GM23338 (cell line): ENCODE results near the gene INO80C. TPM values are rescaled to one million over a fixed set of nuclear protein-coding genes. Genes with fewer than 3 reads are reported as not detected.
A peak's percentile ranks its signal among the peaks of the same experiment; 100 is the strongest.

Experiments
- ATAC-seq: fragments of 200-7000 bp; cut with Tn5 transposase; 3 replicates; pipeline ENCODE4 v1.9.1; 2020
- DNase-seq: peaks from one replicate; pipeline ENCODE4 v3.0.0-alpha.2; 2015; ENCODE audit warnings: low spot score
- H2AFZ ChIP-seq: fragments of 200-600 bp; sonication (generic); 2 replicates; pipeline ENCODE4 v1.8.0; 2016; ENCODE audit warnings: antibody characterized with exemption, mild to moderate bottlenecking, moderate library complexity
- H3F3A ChIP-seq: fragments of 200-600 bp; sonication (generic); replicated peaks from 2 replicates; pipeline ENCODE4 v1.8.0; 2017; ENCODE audit warnings: antibody characterized with exemption, mixed run types, low read depth
- H3K27ac ChIP-seq: fragments of 200-600 bp; sonication (generic); 2 replicates; pipeline ENCODE4 v1.6.1; 2016; ENCODE audit warnings: low read depth
- H3K27me3 ChIP-seq: fragments of 200-600 bp; sonication (generic); 2 replicates; pipeline ENCODE4 v1.8.0; 2016; ENCODE audit warnings: mild to moderate bottlenecking, mixed run types, moderate library complexity; ENCODE audit not compliant: insufficient read depth
- H3K36me3 ChIP-seq: fragments of 200-600 bp; sonication (generic); 2 replicates; pipeline ENCODE4 v1.8.0; 2016; ENCODE audit warnings: mild to moderate bottlenecking; ENCODE audit not compliant: insufficient read depth
- H3K4me1 ChIP-seq: fragments of 200-600 bp; sonication (generic); 2 replicates; pipeline ENCODE4 v1.8.0; 2016; ENCODE audit warnings: mild to moderate bottlenecking, moderate library complexity; ENCODE audit not compliant: insufficient read depth
- H3K4me2 ChIP-seq: fragments of 200-600 bp; sonication (generic); 2 replicates; pipeline ENCODE4 v1.7.1; 2017; ENCODE audit warnings: mixed run types
- H3K4me3 ChIP-seq: fragments of 200-600 bp; sonication (generic); 2 replicates; pipeline ENCODE4 v1.6.1; 2016; ENCODE audit warnings: mixed run types
- H3K79me2 ChIP-seq: fragments of 200-600 bp; sonication (generic); replicated peaks from 2 replicates; pipeline ENCODE4 v1.8.0; 2017; ENCODE audit warnings: mild to moderate bottlenecking; ENCODE audit not compliant: insufficient read depth
- H3K9me2 ChIP-seq: fragments of 200-600 bp; sonication (generic); 2 replicates; pipeline ENCODE4 v1.8.0; 2017; ENCODE audit not compliant: insufficient read depth
- H4K20me1 ChIP-seq: fragments of 200-600 bp; sonication (generic); replicated peaks from 2 replicates; pipeline ENCODE4 v1.8.0; 2017; ENCODE audit warnings: mild to moderate bottlenecking; ENCODE audit not compliant: insufficient read depth
- H3K27ac Mint-ChIP-seq: 2 replicates; pipeline ENCODE4 v1.8.0; 2020; ENCODE audit warnings: inconsistent platforms, mild to moderate bottlenecking, moderate library complexity, mixed read lengths
- H3K27me3 Mint-ChIP-seq: 3 replicates; pipeline ENCODE4 v1.8.0; 2022; ENCODE audit warnings: low read depth, mild to moderate bottlenecking, moderate library complexity, mixed read lengths, inconsistent platforms; ENCODE audit not compliant: insufficient read depth, poor library complexity
- H3K36me3 Mint-ChIP-seq: 3 replicates; pipeline ENCODE4 v1.8.0; 2021; ENCODE audit warnings: low read depth, mild to moderate bottlenecking, inconsistent platforms, moderate library complexity, mixed read lengths
- H3K4me1 Mint-ChIP-seq: 3 replicates; pipeline ENCODE4 v1.8.0; 2020; ENCODE audit warnings: mild to moderate bottlenecking, inconsistent platforms, mixed read lengths
- H3K4me3 Mint-ChIP-seq: 3 replicates; pipeline ENCODE4 v1.8.0; 2021; ENCODE audit warnings: moderate library complexity, mild to moderate bottlenecking, inconsistent platforms, mixed read lengths
- H3K9me3 Mint-ChIP-seq: 3 replicates; pipeline ENCODE4 v1.8.0; 2020; ENCODE audit warnings: moderate library complexity, mild to moderate bottlenecking, inconsistent platforms, mixed read lengths
- CREB1 ChIP-seq: fragments of 250-450 bp; sonication (Bioruptor Pico); IDR thresholded peaks from 2 replicates; pipeline ENCODE4 v1.5.0; 2020; ENCODE audit warnings: low read depth, mild to moderate bottlenecking, moderate library complexity
- ETS1 ChIP-seq: IDR thresholded peaks from 2 replicates; pipeline ENCODE4 v1.6.1; 2016; ENCODE audit warnings: antibody characterized with exemption
- EZH2 ChIP-seq: fragments of 200-600 bp; sonication (generic); IDR thresholded peaks from one replicate; pipeline ENCODE4 v1.8.0; 2017; ENCODE audit warnings: antibody characterized with exemption, mild to moderate bottlenecking, low read depth; ENCODE audit not compliant: unreplicated experiment
- EZH2phosphoT487 ChIP-seq: fragments of 200-600 bp; sonication (generic); IDR thresholded peaks from one replicate; pipeline ENCODE4 v1.8.1; 2018; ENCODE audit warnings: antibody characterized with exemption; ENCODE audit not compliant: unreplicated experiment
- JUNB ChIP-seq: IDR thresholded peaks from one replicate; pipeline ENCODE4 v1.6.1; 2016; ENCODE audit warnings: antibody characterized with exemption; ENCODE audit not compliant: unreplicated experiment
- NANOG ChIP-seq: IDR thresholded peaks from 2 replicates; pipeline ENCODE4 v1.6.1; 2016; ENCODE audit warnings: antibody characterized with exemption, borderline replicate concordance
- POLR2AphosphoS5 ChIP-seq: IDR thresholded peaks from 2 replicates; pipeline ENCODE4 v1.6.1; 2016; ENCODE audit warnings: antibody characterized with exemption, low read depth
- STAT1 ChIP-seq: IDR thresholded peaks from one replicate; pipeline ENCODE4 v1.6.1; 2016; ENCODE audit warnings: antibody characterized with exemption; ENCODE audit not compliant: unreplicated experiment
- ZNF114 ChIP-seq: fragments of 250-450 bp; sonication (Bioruptor Pico); IDR thresholded peaks from 2 replicates; pipeline ENCODE4 v1.5.0; 2020; ENCODE audit warnings: mild to moderate bottlenecking, moderate library complexity
- ZNF331 ChIP-seq: fragments of 250-450 bp; sonication (Bioruptor Pico); IDR thresholded peaks from 2 replicates; pipeline ENCODE4 v1.5.0; 2020; ENCODE audit warnings: low read depth, mild to moderate bottlenecking, moderate library complexity
- polyA plus RNA-seq: library from polyadenylated mRNA; unstranded; fragments of >200 nt; fragmentation: Nextera tagmentation; extraction: Ambion mirVana; gene quantifications from 2 replicates; pipeline ENCODE4 v1.2.1, GENCODE V29; 2016
- total RNA-seq: library from RNA; depleted of rRNA; stranded (reverse); fragments of >200 nt; shearing (Covaris generic); gene quantifications from 2 replicates; pipeline ENCODE4 v1.2.3, GENCODE V29; 2014
- TF ChIP-seq, protein P1 (sequence below), 2 experiments: fragments of 200-600 bp in 1 of 2; sonication (generic) in 1 of 2; conservative IDR thresholded peaks; 2 replicates each; pipeline versions ENCODE4 v1.5.1 to v1.6.1; 2016 to 2017; ENCODE audit warnings: antibody characterized with exemption in 2 of 2, low read depth in 2 of 2, mild to moderate bottlenecking in 2 of 2, moderate library complexity in 1 of 2
- TF ChIP-seq, protein P2 (sequence below): IDR thresholded peaks from one replicate; pipeline ENCODE4 v1.6.1; 2018; ENCODE audit warnings: antibody characterized with exemption; ENCODE audit not compliant: unreplicated experiment
- TF ChIP-seq, protein P3 (sequence below): fragments of 250-450 bp; sonication (Bioruptor Pico); IDR thresholded peaks from 2 replicates; pipeline ENCODE4 v1.5.0; 2020; ENCODE audit warnings: mild to moderate bottlenecking, moderate library complexity

The INO80C gene
- total and polyA plus RNA-seq, 2 experiments from 2014 or later, result 16.3 to 52.3 TPM

- no peaks in the 10 kb centered on the region for H3K36me3 ChIP-seq
- H3K79me2 ChIP-seq, result no peaks in the 10 kb centered on the region
- peak; percentile 50 for DNase-seq
- H3K4me2 ChIP-seq, result peak overlapping the region; percentile 58; the same call in 1 of the 2 replicates
- peak overlapping the region; percentile 92 for H2AFZ ChIP-seq
- H3K9me2 ChIP-seq, result no peaks in the 10 kb centered on the region
- H3K27ac Mint-ChIP-seq, result no peak overlapping the region
- no peak overlapping the region for H3K27ac ChIP-seq
- no peak overlapping the region for H3K4me3 ChIP-seq
- H3K27me3 Mint-ChIP-seq, result peaks cover 6% of the 10 kb centered on the region
- H3K27me3 ChIP-seq, result no peaks in the 10 kb centered on the region
- no peak overlapping the region for H3K4me3 Mint-ChIP-seq
- TF ChIP-seq STAT1 (no peak), POLR2AphosphoS5 (no peak), JUNB (no peak), ZNF331 (no peak), ZNF114 (CRISPR knock-in tag) (no peak), CREB1 (CRISPR knock-in tag) (no peak), ETS1 (no peak), NANOG (no peak), EZH2 (no peak), EZH2phosphoT487 (no peak)
- TF ChIP-seq, protein P1, sequence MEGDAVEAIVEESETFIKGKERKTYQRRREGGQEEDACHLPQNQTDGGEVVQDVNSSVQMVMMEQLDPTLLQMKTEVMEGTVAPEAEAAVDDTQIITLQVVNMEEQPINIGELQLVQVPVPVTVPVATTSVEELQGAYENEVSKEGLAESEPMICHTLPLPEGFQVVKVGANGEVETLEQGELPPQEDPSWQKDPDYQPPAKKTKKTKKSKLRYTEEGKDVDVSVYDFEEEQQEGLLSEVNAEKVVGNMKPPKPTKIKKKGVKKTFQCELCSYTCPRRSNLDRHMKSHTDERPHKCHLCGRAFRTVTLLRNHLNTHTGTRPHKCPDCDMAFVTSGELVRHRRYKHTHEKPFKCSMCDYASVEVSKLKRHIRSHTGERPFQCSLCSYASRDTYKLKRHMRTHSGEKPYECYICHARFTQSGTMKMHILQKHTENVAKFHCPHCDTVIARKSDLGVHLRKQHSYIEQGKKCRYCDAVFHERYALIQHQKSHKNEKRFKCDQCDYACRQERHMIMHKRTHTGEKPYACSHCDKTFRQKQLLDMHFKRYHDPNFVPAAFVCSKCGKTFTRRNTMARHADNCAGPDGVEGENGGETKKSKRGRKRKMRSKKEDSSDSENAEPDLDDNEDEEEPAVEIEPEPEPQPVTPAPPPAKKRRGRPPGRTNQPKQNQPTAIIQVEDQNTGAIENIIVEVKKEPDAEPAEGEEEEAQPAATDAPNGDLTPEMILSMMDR (conservative IDR thresholded peaks at IDR 0.05; ENCODE audit: low read depth in 2 of 2), result no peak
- TF ChIP-seq, protein P2, sequence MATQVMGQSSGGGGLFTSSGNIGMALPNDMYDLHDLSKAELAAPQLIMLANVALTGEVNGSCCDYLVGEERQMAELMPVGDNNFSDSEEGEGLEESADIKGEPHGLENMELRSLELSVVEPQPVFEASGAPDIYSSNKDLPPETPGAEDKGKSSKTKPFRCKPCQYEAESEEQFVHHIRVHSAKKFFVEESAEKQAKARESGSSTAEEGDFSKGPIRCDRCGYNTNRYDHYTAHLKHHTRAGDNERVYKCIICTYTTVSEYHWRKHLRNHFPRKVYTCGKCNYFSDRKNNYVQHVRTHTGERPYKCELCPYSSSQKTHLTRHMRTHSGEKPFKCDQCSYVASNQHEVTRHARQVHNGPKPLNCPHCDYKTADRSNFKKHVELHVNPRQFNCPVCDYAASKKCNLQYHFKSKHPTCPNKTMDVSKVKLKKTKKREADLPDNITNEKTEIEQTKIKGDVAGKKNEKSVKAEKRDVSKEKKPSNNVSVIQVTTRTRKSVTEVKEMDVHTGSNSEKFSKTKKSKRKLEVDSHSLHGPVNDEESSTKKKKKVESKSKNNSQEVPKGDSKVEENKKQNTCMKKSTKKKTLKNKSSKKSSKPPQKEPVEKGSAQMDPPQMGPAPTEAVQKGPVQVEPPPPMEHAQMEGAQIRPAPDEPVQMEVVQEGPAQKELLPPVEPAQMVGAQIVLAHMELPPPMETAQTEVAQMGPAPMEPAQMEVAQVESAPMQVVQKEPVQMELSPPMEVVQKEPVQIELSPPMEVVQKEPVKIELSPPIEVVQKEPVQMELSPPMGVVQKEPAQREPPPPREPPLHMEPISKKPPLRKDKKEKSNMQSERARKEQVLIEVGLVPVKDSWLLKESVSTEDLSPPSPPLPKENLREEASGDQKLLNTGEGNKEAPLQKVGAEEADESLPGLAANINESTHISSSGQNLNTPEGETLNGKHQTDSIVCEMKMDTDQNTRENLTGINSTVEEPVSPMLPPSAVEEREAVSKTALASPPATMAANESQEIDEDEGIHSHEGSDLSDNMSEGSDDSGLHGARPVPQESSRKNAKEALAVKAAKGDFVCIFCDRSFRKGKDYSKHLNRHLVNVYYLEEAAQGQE, result no peak
- TF ChIP-seq, protein P3, sequence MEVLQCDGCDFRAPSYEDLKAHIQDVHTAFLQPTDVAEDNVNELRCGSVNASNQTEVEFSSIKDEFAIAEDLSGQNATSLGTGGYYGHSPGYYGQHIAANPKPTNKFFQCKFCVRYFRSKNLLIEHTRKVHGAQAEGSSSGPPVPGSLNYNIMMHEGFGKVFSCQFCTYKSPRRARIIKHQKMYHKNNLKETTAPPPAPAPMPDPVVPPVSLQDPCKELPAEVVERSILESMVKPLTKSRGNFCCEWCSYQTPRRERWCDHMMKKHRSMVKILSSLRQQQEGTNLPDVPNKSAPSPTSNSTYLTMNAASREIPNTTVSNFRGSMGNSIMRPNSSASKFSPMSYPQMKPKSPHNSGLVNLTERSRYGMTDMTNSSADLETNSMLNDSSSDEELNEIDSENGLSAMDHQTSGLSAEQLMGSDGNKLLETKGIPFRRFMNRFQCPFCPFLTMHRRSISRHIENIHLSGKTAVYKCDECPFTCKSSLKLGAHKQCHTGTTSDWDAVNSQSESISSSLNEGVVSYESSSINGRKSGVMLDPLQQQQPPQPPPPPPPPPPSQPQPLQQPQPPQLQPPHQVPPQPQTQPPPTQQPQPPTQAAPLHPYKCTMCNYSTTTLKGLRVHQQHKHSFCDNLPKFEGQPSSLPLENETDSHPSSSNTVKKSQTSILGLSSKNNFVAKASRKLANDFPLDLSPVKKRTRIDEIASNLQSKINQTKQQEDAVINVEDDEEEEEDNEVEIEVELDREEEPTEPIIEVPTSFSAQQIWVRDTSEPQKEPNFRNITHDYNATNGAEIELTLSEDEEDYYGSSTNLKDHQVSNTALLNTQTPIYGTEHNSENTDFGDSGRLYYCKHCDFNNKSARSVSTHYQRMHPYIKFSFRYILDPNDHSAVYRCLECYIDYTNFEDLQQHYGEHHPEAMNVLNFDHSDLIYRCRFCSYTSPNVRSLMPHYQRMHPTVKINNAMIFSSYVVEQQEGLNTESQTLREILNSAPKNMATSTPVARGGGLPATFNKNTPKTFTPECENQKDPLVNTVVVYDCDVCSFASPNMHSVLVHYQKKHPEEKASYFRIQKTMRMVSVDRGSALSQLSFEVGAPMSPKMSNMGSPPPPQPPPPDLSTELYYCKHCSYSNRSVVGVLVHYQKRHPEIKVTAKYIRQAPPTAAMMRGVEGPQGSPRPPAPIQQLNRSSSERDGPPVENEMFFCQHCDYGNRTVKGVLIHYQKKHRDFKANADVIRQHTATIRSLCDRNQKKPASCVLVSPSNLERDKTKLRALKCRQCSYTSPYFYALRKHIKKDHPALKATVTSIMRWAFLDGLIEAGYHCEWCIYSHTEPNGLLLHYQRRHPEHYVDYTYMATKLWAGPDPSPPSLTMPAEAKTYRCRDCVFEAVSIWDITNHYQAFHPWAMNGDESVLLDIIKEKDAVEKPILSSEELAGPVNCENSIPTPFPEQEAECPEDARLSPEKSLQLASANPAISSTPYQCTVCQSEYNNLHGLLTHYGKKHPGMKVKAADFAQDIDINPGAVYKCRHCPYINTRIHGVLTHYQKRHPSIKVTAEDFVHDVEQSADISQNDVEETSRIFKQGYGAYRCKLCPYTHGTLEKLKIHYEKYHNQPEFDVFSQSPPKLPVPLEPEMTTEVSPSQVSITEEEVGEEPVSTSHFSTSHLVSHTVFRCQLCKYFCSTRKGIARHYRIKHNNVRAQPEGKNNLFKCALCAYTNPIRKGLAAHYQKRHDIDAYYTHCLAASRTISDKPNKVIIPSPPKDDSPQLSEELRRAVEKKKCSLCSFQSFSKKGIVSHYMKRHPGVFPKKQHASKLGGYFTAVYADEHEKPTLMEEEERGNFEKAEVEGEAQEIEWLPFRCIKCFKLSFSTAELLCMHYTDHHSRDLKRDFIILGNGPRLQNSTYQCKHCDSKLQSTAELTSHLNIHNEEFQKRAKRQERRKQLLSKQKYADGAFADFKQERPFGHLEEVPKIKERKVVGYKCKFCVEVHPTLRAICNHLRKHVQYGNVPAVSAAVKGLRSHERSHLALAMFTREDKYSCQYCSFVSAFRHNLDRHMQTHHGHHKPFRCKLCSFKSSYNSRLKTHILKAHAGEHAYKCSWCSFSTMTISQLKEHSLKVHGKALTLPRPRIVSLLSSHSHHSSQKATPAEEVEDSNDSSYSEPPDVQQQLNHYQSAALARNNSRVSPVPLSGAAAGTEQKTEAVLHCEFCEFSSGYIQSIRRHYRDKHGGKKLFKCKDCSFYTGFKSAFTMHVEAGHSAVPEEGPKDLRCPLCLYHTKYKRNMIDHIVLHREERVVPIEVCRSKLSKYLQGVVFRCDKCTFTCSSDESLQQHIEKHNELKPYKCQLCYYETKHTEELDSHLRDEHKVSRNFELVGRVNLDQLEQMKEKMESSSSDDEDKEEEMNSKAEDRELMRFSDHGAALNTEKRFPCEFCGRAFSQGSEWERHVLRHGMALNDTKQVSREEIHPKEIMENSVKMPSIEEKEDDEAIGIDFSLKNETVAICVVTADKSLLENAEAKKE (CRISPR knock-in tag), result no peak
- peak; percentile 73 for ATAC-seq
- H3K36me3 Mint-ChIP-seq, result peaks cover 6% of the 10 kb centered on the region; the same call in 1 of the 3 replicates
- H4K20me1 ChIP-seq, result no peaks in the 10 kb centered on the region
- H3K4me1 Mint-ChIP-seq, result peaks cover 27% of the 10 kb centered on the region
- no peaks in the 10 kb centered on the region for H3F3A ChIP-seq
- peaks cover 23% of the 10 kb centered on the region for H3K4me1 ChIP-seq
- H3K9me3 Mint-ChIP-seq, result peaks cover 15% of the 10 kb centered on the region
Observed at GRCh38 chr18:35526495-35527059, 28.8 kb upstream of the INO80C start.
